M059J (cell line): ENCODE measurements around the gene PKN1. TPM values are rescaled to one million over a fixed set of nuclear protein-coding genes. Genes with fewer than 3 reads are reported as not detected.

ENCODE experiments used
- DNase-seq: peaks from one replicate; pipeline ENCODE4 v3.0.0-alpha.2; 2012; ENCODE audit warnings: low read depth
- total RNA-seq: library from RNA; depleted of rRNA; stranded (reverse); fragments of >200 nt; shearing (Covaris generic); gene quantifications from 2 replicates; pipeline ENCODE4 v1.2.3, GENCODE V29; 2014

Gene PKN1
- total RNA-seq, 1 experiment from 2014 or later: 51.6 TPM

DNA sequence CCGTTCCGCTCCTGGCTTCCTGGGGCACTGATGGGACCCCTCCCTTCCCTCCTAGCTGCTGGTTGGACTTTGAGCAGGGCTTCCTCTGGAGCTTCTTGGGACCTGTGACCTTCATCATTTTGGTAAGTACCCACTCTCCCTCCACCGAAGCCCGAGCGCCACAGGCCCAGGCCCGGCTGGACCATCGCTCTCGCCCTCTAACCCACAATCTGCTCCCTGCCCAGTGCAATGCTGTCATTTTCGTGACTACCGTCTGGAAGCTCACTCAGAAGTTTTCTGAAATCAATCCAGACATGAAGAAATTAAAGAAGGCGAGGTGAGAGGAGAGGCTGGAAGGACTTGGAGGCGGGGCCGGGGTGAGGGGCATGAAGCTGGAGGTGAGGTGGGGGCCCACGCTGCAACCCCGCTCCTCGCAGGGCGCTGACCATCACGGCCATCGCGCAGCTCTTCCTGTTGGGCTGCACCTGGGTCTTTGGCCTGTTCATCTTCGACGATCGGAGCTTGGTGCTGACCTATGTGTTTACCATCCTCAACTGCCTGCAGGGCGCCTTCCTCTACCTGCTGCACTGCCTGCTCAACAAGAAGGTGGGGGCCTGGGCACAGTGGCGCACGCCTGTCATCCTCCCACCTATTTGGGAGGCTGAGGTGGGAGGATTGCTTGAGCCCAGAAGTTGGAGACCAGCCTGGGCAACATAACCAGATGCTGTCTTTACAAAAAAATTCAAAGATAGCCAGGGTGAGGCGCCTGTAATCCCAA is 26.3 kb upstream of the PKN1 start:
- DNase-seq: no peak

DNA sequence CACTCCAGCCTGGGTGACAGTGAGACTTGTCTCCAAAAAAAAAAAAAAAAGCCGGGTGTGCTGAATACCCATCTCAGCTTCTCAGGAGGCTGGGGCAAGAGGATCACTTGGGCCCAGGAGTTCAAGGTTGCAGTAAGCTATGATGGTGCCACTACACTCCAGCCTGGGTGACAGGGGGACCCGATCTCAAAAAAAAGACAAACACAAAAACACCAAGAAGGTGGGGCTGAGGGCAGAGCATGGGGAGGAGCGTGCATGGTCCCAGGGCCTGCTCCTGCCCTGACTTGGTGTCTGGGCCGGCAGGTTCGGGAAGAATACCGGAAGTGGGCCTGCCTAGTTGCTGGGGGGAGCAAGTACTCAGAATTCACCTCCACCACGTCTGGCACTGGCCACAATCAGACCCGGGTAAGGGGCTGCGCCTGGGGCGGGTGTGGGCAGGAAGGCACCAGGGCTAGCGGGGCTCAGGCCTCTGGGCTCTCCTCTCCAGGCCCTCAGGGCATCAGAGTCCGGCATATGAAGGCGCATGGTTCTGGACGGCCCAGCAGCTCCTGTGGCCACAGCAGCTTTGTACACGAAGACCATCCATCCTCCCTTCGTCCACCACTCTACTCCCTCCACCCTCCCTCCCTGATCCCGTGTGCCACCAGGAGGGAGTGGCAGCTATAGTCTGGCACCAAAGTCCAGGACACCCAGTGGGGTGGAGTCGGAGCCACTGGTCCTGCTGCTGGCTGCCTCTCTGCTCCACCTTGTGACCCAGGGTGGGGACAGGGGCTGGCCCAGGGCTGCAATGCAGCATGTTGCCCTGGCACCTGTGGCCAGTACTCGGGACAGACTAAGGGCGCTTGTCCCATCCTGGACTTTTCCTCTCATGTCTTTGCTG is 25.3 kb upstream of the PKN1 start:
- DNase-seq: no peak

DNA sequence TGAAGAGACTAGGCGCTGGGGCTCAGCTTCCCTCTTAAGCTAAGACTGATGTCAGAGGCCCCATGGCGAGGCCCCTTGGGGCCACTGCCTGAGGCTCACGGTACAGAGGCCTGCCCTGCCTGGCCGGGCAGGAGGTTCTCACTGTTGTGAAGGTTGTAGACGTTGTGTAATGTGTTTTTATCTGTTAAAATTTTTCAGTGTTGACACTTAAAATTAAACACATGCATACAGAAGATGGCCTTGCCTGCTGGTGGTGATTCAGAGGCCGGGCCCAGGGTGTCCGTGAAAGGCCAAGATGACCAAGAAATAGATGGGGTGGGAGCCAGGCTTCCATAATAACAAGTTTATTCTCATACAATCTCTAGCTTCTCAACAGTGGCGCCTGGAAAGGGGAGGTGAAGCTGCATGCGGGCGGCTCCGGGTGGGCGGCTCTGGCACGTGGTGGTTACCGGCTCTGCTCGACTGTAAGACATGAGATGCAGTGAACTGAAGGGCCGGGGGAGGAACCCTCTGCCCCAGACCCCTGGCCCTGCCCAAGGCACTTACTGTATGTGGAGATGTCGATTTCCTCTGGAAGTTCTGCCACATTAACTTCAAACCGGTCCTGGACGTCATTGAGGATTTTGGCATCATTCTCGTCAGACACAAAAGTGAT is 24.5 kb upstream of the PKN1 start:
- no peak for DNase-seq

DNA sequence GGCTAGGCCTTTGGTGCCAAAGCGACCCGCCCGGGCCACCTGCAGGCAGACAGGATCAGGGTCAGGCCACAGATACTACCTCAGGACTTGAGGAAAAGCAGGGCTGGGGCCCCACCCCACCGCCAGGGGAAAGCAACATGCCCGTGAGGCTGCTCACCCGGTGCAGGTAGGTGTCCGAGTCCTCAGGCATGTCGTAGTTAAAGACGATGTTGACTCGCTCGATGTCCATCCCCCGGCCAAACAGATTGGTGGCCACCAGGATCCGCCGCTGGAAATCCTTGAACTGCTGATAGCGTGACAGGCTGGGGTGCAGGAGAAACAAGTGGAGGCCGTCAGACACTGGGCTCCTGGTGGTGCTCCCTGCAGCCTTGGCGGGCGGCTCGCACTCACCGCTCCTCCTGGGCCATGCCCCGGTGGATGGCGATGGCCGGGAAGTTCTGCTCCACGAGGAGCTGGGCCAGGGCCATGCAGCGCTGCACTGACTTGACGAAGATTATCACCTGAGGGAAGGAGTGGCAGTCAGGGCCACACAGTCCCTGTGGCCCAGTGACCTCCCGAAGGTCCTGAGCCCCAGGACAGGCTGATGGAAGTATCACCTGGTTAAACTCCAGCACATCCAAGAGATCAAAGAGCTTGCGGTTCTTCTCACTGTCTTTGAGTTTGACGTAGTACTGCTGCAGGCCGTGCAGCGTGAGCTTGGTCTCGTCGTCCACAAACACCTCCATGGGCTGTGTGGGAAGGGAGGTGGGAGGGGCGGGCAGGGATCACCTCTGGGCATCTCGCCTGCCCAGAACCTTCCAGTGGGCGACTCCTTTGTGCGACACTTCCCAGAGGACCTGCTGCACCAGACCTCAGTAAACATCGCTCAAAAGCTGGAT is 23.7 kb upstream of the PKN1 start:
- no peak for DNase-seq

DNA sequence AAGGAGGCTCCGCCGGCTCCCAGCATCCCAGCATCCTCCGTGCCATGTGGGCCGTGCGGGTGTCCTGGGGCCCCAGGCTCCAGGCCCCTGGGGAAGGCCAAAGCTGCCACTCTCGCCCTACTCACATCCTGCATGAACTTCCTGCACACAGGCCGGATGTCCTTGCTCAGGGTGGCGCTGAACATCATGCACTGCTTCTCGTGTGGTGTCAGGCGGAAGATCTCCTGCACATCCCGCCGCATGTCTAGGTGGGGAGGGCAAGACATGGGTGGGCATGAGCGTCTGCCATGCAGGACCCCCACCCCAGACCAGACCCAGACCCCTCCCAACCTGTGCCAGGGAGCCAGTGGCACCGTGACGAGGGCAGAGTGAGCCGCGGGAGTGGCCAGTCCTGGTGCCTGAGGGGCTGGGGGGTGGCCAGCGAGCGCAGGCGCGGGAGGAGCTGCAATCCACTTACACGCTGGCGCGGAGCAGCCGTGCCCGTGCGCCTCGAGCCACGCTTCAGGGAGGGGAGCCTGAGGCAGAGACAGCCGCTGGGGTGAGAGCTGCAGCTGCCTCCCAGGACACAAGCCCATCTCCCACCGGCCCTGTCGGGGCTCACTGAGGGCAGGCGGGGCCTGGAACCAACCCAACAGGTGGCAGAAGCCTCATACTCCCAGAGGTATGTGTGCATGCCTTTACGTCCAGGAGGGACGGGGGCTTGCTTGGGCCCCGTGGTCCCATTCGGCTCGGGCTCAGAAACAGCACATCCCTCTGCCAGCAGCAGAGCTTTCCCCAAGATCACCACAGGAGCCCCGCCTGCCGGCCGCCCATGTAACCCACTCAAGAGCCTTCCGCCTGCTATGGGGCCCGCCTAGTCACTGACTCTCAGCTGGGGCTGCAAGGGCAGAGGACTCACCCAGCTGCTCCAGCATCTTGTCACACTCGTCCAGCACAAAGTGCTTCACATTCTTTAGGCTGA is 22.7 kb upstream of the PKN1 start:
- no peak for DNase-seq

DNA sequence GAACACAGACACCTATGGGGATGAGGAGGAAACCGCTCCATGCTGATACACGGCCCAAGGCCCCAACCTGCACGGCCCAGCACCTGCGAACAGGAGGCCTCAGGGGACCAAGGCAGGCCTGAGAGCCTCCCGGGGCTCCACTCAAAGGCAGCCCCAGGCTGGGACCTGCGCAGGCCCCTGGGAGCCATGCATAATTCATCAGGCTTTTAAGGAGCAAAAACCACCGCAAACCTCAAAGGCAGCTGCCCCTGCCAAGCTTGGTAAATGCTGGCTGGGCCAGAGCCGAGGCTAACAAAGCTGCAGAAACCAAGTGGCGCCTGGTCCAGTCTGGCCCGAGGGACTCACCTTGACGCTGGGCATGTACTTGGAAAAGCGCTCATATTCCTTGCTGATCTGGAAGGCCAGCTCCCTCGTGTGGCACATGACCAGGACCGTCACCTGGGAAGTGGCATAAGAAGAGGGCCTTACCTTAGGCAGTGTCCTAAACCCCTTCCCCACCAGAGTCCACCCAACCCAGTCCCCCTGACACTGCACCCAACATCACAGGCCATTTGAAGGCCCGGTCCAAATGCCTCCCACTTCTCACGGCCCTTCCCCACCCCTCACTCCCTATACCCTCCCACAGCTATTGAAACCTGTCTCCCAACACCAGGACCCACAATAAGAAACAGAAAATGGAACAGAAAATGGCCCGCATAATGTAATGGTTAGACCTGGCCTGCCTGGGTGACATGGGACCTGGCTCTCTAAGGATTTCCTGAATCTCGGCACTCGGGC is 21.8 kb upstream of the PKN1 start:
- no peak for DNase-seq

DNA sequence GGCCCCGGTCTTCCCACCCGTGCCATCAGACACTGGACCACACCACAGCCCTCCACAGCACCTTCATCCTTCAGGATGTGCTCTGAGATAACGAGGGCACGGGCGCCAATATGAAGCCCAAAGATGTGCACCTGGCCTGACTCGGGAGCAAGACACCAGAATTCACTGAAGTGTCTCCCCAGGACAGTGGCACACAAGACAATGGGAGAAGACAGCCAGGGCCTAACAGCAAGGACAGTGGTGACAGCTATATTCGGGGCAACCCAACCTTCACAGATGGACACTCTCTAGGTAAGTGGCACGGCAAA is 21.2 kb upstream of the PKN1 start:
- DNase-seq: no peak

DNA sequence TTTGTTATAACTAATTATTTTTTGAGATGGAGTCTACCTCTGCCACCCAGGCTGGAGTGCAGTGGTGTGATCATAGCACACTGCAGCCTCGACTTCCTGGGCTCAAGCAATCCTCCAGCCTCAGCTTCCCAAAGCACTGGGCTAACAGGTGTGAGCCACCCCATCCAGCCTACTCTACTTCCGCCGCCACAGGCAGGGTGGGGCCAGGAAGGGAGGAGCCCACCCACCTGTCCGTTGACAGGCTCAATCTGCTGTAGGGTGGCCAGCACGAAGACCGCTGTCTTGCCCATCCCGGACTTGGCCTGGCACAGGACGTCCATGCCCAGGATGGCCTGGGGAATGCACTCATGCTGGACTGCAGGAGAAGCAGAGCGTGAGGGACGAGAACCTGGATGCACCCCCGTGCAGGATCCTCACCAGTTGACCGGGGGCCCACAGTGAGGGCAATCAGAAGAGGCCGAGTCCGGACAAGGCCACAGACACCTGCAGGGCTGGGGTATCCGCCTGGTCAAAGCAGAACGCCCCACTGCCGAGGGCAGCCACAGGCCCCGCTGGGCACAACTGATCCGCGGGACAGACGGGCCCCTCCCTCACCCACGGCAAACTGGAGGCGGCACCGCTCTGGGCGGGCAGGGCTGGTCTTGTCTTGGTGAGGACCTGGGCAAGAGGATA is 20.6 kb upstream of the PKN1 start:
- no peak for DNase-seq

DNA sequence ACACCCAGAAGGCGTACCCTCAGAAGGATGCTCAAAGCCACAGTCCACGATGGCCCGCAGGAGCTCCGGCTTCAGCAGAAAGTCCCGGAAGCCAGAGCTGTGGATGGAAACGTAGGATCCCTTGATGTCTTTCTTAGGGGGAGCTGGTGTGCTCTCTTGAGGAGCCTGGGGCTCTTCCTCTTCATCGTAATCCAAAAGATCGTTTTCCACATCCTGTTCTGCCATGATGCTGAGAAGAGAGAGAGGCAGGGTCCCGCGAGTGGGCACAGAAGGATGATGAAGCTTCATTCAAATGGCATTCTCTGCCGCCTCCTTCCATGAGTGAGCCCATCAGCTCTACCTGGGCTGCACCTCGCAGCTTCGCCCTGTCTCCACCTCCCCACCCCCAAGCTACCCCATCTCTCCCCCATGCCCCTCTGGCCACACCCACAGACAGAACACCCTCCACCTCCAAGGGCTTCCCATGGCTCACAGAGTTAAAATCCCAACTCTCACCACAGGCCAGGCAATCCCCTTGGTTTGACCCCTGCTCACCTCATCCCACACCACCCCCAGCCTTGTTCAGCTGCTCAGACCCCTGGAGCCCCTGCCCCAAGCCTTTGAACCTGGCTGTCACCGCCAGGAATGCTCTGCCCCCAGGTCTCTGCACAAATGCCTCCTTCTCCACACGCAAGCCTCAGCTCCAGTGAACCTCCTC is 20.0 kb upstream of the PKN1 start:
- DNase-seq: no peak

DNA sequence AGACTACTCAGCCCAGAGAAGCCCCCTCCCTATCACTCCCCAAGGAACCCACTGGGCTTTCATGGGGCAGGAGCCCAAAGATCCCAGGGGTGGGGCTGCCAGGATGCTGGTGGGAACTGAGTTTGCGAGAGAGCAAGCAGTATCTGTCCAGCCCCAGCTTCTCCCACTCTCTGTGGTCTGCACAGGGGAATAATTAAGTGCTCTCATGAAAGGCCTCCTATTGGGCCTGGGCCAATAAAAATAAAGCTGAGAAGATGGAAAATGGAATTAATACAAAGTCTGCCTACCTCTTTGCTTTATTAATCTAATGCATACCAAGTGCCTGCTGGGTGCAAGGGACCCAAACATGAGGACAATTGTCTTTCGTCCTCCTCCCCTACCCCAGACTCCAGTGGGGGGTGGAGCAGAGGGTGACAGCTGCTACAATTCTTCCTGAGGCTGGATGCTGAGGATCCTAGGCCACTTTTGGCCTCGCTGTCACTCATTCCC is 19.4 kb upstream of the PKN1 start:
- DNase-seq: peak; percentile 43

DNA sequence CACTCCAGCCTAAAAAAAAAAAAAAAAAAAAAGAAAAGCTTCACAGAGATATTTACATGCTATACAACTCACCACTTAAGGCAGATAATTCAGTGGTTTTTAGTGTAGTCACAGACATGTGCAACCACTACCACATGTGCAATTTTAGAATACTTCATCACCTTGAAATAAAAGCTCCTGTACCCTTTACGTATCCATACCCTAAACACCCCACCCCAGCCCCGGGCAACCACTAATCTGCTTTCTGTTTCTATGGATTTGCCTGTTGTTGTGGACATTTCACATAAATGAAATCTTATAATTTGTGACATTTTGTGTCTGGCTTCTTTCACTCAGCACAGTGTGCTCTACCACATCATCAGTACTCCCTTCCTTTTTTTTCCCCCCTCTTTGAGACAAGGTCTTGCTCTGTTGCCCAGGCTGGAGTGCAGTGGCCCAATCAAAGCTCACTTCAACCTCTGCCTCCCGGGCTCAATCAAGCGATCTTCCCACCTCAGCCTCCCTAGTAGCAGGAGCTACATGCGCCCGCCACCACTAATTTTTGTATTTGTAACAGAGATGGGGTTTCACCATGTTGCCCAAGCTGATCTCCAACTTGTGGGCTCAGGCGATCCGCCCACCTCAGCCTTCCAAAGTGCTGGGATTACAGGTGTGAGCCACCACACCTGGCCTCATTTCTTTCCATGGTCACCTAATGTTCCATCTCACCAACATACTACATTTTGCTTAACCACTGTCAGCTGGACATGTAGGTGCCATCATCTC is 18.0 kb upstream of the PKN1 start:
- no peak for DNase-seq

DNA sequence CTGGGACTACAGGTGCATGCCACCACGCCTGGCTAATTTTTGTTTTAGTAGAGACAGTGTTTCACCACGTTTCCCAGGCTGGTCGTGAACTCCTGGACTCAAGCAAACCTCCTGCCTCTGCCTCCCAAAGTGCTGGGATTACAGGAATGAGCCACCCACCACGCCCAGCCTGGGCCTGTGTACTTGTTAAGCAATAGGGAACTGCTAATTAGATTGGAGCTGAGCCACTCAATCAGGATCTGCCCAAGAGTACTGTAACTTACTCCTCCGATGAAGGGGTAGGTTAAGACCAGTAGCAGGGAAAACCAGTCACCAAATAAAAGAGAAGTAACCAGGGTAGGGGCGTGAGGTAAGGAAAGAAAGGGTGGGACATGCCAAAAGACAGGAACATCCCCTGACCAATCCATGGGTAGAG is 16.3 kb upstream of the PKN1 start:
- no peak for DNase-seq

DNA sequence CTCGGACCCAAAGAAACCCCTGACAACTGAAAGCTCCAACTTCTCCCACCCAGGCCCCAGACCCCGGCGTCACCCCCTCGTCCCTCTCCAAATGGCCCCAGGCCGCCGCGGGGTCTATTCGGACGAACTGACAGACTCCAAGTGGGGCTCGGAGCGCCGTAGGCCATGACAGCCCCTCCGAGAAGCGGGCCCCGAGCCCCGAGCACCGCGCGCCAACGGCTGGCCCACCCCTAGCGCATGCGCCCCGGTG is 14.3 kb upstream of the PKN1 start:
- DNase-seq: no peak

DNA sequence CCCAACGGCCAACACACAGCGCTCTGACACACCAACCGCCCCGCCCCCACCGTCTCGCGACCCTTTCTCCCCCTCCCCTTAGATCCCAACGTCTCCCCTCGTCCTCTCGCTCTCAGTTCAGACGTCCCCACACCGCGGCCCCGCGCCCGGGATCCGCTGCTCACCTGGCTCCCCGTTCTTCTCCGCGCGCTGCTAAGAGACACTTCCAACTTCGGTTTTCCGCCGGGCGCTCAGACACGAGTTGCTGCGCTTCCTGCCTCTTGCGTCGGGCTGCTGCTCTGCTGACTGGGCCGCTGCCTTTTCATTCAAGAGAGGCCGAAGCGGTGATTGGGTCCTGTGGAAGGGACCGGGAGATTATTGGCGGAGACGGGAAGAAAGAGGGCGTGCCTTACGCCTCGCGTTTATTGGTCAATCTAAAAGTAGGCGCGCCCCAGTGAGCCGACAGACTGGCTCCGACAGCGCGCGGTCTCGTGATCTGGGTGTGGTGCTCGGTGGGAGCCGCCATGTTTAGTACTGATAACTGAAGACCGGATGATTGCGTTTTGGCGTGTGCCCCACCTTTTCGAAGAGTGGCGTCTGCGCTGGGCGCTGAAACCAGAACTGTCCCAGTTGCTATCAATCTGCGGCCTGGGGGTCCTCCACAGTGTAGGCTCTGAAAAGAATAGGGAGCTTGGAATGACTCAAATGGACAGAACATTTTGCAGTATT is 13.8 kb upstream of the PKN1 start, which contains the start of gene DDX39A:
Gene DDX39A, minus strand, starts transcription at position 236 of the 708 bp plus-strand sequence. CDS start 6,121 bp downstream, outside the sequence.
- DNase-seq: peak; percentile 99

DNA sequence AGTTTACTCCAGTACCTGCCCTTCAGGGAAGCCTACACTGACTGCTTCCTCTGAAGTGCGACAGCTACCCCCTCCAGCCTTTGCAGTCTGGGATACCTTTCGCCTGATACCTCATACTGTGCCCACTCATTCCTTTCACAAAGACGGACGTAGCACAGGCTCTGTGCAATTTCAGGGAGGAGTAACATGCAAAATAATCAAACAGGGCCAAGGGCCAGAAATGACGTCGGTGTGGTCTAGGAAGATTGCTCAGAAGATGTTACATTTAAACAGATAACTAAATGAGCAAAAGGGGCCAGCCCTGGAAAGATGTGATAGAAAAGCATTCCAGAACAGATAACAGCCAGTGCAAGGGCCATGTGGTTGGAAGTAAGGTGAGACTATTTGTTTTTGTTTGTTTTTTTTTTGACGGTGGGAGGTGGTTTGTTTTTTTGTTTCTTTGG is 7.4 kb upstream of the PKN1 start:
- no peak for DNase-seq

DNA sequence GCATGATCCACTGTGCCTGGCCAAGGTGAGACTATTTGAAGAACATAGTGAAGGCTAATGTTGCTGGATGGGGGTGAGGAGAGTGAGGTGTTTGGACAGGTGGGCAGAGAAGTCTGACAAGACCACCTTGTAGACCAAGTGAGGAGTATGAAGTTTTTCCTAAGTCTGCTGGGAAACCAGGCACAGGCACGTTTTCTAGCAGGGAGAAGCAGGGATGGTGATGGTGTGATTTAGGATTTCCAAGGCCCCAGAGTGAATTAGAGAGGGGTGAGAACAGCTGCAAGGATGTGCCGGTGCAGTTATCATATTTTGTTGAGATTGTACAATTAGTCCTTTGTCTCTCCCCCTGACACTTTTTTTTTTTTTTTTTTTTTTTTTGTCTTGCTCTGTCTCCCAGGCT is 5.6 kb upstream of the PKN1 start:
- no peak for DNase-seq

DNA sequence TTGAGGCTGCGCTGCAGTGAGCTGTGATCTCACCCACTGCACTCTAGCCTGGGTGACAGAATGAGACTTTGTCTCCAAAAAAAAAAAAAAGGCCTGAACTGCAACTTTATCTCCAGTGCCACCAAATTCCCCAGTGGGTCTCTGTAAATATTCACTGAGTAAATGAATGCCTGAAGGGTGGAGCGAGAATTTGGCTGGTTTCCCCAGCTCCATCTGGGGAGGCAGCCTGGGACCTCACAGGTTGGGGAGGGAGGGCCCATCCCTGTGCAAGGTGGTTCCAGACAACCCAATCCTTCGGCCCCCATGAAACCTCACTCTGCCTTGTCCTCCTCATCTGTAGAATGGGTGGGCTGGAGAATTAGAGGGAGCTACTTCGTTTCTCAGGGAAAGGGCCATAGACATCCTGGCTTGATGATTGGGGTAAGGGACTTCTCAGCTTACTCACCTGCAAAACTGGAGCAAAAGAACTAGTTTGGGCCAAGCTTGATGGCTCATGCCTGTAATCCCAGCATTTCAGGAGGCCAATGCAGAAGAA is 4.2 kb upstream of the PKN1 start:
- no peak for DNase-seq
